AG10803 (cell line): ENCODE results near the gene MYO1D.
"Not testable (repeated sequence)": the region's sequence is repeated elsewhere in the genome, so short reads cannot be mapped to it uniquely, and the experiment has no call there.

Source experiments
- DNase-seq: peaks from one replicate; pipeline ENCODE4 v3.0.0; 2010; ENCODE audit warnings: low read depth
- H3K4me3 ChIP-seq: 2 replicates; pipeline ENCODE4 v1.5.1; 2011; ENCODE audit warnings: mild to moderate bottlenecking, low read length, control low read depth
- TF ChIP-seq, protein P1 (sequence below): conservative IDR thresholded peaks from 2 replicates; pipeline ENCODE4 v1.5.1; 2011; ENCODE audit warnings: mild to moderate bottlenecking, low read length, control low read depth, inconsistent platforms

The MYO1D gene

DNA sequence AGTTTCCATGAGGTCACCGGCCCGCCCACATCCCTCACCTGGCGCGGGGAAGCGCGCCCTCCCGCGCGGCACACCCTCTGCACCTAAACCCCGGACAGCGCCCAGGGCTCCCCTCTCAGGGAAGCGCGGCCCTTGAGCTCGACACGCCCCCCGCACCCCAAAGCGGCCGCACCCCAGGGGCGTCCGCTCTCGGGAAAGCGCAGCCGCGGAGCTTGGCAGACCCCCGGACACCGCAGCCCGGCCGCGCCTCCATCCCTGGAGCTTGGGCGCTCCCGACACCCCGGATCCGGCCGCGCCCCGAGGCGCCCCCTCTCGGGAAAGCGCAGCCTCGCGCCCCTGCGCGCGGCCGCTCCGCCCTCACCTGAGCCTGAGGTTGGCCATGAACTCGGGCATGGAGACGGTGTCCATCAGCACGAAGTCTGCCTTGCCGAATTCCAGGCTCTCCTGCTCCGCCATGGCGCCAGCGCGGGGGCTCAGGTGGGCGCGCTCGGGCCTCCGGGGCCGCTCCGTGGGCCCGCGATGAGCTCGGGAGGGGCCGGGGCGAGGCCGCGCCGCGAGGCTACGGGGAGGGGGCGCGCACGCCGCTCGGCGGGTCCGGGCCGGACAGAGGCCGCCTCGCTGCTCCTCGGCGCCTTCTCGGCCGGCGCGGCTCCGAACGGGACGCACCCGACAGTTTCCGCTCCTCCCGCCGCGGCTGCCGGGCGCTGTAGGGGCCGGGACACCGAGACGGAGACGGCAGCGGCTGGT is at the start of gene MYO1D:
Gene MYO1D (minus strand): TSS at position 708 of the 747 bp plus-strand sequence. CDS start 252 bp downstream, at position 456.
- no peak for DNase-seq
- H3K4me3 ChIP-seq = peak within 1 kb of the TSS; percentile 83

DNA sequence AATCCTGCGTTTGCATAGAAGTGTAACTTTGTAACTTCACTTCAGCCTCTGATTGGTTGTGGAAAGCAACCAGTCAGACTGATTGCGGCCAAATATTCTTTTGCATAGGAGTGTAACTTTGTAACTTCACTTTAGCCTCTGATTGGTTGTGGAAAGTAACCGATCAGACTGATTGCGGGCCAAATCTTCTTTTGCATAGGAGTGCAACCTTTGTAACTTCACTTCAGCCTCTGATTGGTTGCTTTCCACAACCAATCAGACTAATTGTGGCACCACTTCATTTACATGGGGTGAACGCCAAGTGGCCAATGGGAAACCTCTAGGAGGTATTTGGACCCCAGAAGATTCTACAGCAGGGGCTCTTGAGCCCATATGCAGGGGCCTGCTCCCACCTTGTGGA is 49.3 kb upstream of the MYO1D start:
- TF ChIP-seq, protein P1, sequence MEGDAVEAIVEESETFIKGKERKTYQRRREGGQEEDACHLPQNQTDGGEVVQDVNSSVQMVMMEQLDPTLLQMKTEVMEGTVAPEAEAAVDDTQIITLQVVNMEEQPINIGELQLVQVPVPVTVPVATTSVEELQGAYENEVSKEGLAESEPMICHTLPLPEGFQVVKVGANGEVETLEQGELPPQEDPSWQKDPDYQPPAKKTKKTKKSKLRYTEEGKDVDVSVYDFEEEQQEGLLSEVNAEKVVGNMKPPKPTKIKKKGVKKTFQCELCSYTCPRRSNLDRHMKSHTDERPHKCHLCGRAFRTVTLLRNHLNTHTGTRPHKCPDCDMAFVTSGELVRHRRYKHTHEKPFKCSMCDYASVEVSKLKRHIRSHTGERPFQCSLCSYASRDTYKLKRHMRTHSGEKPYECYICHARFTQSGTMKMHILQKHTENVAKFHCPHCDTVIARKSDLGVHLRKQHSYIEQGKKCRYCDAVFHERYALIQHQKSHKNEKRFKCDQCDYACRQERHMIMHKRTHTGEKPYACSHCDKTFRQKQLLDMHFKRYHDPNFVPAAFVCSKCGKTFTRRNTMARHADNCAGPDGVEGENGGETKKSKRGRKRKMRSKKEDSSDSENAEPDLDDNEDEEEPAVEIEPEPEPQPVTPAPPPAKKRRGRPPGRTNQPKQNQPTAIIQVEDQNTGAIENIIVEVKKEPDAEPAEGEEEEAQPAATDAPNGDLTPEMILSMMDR = no peak
- no peak overlapping the region for H3K4me3 ChIP-seq
- DNase-seq = no peak

More for the DNA sequence above, at the start of gene MYO1D:
- TF ChIP-seq, protein P1 = peak; percentile 29

DNA sequence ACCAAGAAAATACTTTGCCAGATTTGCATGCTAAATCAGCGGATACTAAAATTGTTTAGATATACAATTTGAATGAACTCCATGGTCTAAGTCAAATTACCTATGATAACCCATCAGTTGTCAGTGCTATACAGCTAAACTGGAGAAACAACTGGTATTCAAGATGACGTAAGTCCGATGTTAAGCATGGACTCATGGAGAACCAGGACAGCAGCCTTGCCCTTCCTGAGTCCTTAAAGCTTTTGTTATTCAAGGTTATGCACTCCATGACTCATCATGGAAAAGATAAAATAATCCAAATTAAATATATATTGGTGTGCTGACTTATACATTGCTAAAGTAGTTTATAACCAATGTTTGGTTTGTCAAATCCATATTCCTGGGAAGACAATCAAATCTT is 47.0 kb upstream of the MYO1D start:
- not testable (repeated sequence) for H3K4me3 ChIP-seq, DNase-seq

- no peak for DNase-seq
- no peak overlapping the region for H3K4me3 ChIP-seq
- TF ChIP-seq, protein P1 = no peak
Measured at GRCh38 chr17:32921017-32921416, 44.1 kb upstream of the MYO1D start.

GRCh38 chr17:32920293-32920692 is 43.4 kb upstream of the MYO1D start:
- TF ChIP-seq, protein P1 = no peak
- no peak for DNase-seq
- no peak overlapping the region for H3K4me3 ChIP-seq

GRCh38 chr17:32919876-32920275 is 43.0 kb upstream of the MYO1D start:
- H3K4me3 ChIP-seq, DNase-seq: not testable (repeated sequence)

- TF ChIP-seq, protein P1 = no peak
- DNase-seq = no peak
- no peak overlapping the region for H3K4me3 ChIP-seq
Measured at GRCh38 chr17:32917842-32918241, 40.9 kb upstream of the MYO1D start.

GRCh38 chr17:32917081-32917480 is 40.2 kb upstream of the MYO1D start:
- H3K4me3 ChIP-seq = no peak overlapping the region
- DNase-seq = no peak
- TF ChIP-seq, protein P1 = no peak
